Gastrocnemius medialis (tissue), 4 donors: ENCODE results near the gene DRC1. TPM values are rescaled to one million over a fixed set of nuclear protein-coding genes. Genes with fewer than 3 reads are reported as not detected.

Source experiments
- ATAC-seq, 2 donors: fragments of 150-250 bp; one replicate each; pipeline ENCODE4 v1.9.1; 2016
- DNase-seq, 2 donors: peaks; one replicate each; pipeline ENCODE4 v3.0.0-alpha.2; 2019
- H3K27ac ChIP-seq, 4 donors: fragments of 200-600 bp; sonication (generic); 1 replicate in 1 of 4; 2 replicates in 3 of 4; pipeline ENCODE4 v1.5.1; 2016 to 2018; ENCODE audit warnings: mild to moderate bottlenecking in 2 of 4, moderate library complexity in 1 of 4
- H3K27me3 ChIP-seq, 3 donors: fragments of 200-600 bp; sonication (generic) in 2 of 3; 1 replicate in 1 of 3; 2 replicates in 2 of 3; pipeline versions ENCODE4 v1.5.1 to v1.6.0; 2016 to 2019; ENCODE audit warnings: mild to moderate bottlenecking in 1 of 3, moderate library complexity in 1 of 3
- H3K36me3 ChIP-seq, 2 donors: fragments of 200-600 bp; sonication (generic) in 1 of 2; one replicate each; pipeline ENCODE4 v1.5.1; 2017 to 2018
- H3K4me1 ChIP-seq, 2 donors: fragments of 200-600 bp; sonication (generic) in 1 of 2; one replicate each; pipeline ENCODE4 v1.5.1; 2016 to 2017; ENCODE audit warnings: mild to moderate bottlenecking in 2 of 2
- H3K4me3 ChIP-seq, 4 donors: fragments of 200-600 bp; sonication (generic) in 3 of 4; 1 replicate in 1 of 4; 2 replicates in 3 of 4; pipeline ENCODE4 v1.5.1; 2016 to 2019; ENCODE audit warnings: mild to moderate bottlenecking in 2 of 4
- H3K9me3 ChIP-seq, 3 donors: fragments of 200-600 bp; sonication (generic) in 2 of 3; 1 replicate in 1 of 3; 2 replicates in 2 of 3; pipeline ENCODE4 v1.5.1; 2016 to 2019
- POLR2A ChIP-seq, 2 donors: fragments of 450-650 bp; IDR thresholded peaks; one replicate each; pipeline ENCODE4 v1.6.1; 2017; ENCODE audit warnings: antibody characterized with exemption in 2 of 2, mild to moderate bottlenecking in 2 of 2, moderate library complexity in 2 of 2
- in situ Hi-C, 4 donors: fragments of 200-750 bp; cut with MboI; loops; one replicate each; pipeline versions ENCODE4 v1.15.0 to v1.8.0; 2017; ENCODE audit warnings: low sequenced_read_pairs in 4 of 4
- intact Hi-C: fragments of 100-400 bp; cut with DNase I; formaldehyde crosslinking; loops from one replicate; pipeline ENCODE4 v1.15.1; 2023; ENCODE audit warnings: low total_unique reads
- total RNA-seq, 4 donors: library from RNA; depleted of rRNA; stranded (reverse); fragments of >200 nt; gene quantifications; one replicate each; pipeline versions ENCODE4 v1.1.0 to v1.2.3, GENCODE V29; 2016
- TF ChIP-seq, protein P1 (sequence below), 5 experiments: fragments of 450-650 bp in 3 of 5; fragments of 200-600 bp in 2 of 5; sonication (generic) in 2 of 5; IDR thresholded peaks in 4 of 5; conservative IDR thresholded peaks in 1 of 5; 1 replicate in 4 of 5; 2 replicates in 1 of 5; pipeline ENCODE4 v1.5.1; 2016 to 2019; ENCODE audit warnings: antibody characterized with exemption in 5 of 5, mild to moderate bottlenecking in 3 of 5, moderate library complexity in 3 of 5

The DRC1 gene
- total RNA-seq, 4 donors from 2014 or later, result not detected

DNA sequence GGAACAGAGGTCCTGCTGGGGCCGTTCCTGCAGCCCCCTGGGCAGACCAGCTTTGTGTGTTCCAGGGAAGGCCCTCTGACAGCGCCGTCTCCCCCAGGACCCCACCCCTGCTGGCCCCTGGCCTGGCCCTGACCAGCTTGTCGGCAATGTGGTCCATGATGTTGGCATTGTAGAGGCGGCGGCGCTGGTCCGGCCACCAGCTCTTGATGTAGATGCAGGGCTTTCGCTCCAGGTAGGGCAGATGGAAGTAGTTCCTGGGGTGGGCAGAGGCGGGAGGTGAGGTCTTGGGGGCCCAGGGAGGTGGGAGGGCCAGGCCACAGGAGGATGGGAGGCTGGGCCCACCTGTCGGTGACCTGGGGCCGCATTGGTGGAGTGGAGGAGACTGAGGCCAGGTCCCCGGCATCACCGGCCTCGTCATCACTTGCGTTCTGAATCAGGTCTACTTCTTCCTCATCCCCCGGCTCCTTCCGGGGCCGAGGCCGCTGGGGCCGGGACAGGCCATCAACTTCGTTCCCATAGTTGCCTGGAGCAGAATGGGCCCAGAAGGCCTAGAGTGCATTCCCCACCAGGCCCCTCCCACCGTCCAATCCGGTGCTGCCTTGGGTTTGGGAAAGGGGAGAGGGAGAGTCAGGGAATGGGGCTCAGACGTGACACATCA, 77.5 kb downstream of the DRC1 start:
- peaks cover 22 to 28% of the 10 kb centered on the region in 2 donors for H3K4me1 ChIP-seq
- ATAC-seq (no peak), DNase-seq (no peak)
- H3K27ac ChIP-seq, result no peak overlapping the region
- no peak overlapping the region for H3K4me3 ChIP-seq
- H3K27me3 ChIP-seq, result no peaks in the 10 kb centered on the region
- H3K9me3 ChIP-seq, result no peaks in the 10 kb centered on the region
- TF ChIP-seq, protein P1, sequence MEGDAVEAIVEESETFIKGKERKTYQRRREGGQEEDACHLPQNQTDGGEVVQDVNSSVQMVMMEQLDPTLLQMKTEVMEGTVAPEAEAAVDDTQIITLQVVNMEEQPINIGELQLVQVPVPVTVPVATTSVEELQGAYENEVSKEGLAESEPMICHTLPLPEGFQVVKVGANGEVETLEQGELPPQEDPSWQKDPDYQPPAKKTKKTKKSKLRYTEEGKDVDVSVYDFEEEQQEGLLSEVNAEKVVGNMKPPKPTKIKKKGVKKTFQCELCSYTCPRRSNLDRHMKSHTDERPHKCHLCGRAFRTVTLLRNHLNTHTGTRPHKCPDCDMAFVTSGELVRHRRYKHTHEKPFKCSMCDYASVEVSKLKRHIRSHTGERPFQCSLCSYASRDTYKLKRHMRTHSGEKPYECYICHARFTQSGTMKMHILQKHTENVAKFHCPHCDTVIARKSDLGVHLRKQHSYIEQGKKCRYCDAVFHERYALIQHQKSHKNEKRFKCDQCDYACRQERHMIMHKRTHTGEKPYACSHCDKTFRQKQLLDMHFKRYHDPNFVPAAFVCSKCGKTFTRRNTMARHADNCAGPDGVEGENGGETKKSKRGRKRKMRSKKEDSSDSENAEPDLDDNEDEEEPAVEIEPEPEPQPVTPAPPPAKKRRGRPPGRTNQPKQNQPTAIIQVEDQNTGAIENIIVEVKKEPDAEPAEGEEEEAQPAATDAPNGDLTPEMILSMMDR (IDR thresholded peaks at IDR 0.05 in 4 of 5, conservative IDR thresholded peaks at IDR 0.05 in 1 of 5), result no peak
- TF ChIP-seq POLR2A (IDR thresholded peaks at IDR 0.05), result no peak
- H3K36me3 ChIP-seq, result no peaks in the 10 kb centered on the region
- intact Hi-C loops, result no loop called here
- in situ Hi-C loops, result no loop called here

DNA sequence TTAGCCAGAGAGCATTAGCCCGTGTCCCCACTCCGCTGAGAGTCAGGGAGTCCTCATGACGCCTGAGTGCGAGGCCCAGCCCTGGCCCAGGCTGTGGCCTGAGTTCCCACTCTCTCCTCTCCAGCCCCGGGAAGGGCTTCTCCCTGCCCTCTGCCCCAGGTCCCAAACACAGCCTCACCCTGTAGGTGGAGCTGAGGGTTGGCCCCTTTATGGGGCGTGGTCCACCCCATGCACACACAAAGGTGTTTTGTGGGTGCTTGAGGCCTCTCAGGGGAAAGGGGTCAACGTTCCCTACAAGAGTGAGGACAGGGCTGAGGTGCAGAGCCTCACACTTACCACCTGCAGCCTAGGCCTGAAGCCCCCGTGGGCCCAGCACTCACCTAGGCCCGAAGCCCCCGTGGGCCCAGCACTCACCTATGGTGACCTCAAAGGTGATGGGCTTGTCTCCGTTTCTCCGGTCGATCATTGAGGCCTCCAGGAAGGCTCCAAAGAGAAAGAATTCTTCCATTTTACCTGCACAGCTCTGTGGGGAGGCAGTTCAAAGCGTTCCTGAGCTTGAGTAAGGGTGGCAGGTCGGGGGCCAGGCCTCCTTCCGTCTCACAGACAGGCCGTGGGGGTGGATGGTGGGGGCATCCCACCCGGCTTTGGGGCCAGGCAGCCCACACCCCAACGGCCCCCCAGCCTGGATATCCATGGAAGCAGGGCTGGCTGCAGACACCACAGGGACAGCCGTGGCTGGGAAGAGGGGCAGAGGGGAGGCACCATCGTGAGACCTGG, 78.3 kb downstream of the DRC1 start:
- Histone ChIP-seq H3K36me3 (no peaks in the 10 kb centered on the region), H3K4me1 (peaks cover 29 to 34% of the 10 kb centered on the region in 2 donors), H3K9me3 (no peaks in the 10 kb centered on the region), H3K27ac (no peak overlapping the region), H3K27me3 (no peaks in the 10 kb centered on the region), H3K4me3 (no peak overlapping the region)
- in situ Hi-C loops (no loop called here), intact Hi-C loops (no loop called here)
- TF ChIP-seq, protein P1 (IDR thresholded peaks at IDR 0.05 in 4 of 5, conservative IDR thresholded peaks at IDR 0.05 in 1 of 5), result no peak
- DNase-seq, result no peak
- ATAC-seq, result no peak

DNA sequence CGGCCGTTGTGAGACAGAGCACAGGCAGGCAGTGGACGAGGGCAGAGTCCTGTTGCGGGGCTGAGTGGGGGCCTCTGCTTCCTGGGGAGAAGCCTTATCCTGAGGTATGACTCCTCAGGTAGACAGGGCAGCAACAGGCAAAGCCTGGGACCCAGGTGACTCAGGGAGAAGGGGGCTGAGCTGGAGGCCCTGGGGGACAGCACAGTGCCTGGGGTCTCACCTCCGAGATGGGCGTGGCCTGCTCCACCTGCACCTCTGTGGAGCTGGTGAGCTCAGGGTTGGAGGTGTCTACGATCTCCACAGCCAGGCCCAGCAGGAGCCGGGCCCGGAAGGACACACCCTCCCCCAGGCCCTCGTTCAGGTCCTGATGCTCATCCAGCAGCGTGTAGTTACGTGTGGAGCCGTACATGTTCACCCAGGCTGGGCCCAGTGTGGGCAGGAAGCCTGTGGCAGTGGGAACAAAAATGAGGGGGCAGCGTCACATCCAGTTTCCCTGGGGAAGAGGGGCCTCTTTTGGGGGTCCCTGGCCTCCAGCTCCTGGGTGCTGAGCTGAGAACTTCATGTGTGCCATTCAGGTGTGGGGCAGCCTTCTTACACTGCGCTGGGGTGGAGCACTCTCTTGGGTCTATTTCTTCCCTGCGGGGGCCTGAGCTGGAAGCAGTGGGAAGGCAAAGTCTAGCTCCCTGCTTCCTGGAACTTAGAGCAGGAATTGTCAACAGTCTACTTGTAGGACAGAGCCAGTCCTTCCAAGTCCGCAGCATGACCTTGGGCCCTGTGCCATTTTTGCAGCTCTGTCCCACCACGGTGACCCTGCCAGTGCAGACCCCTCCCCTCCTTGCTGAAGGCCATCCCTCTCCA, 79.1 kb downstream of the DRC1 start:
- TF ChIP-seq POLR2A (IDR thresholded peaks at IDR 0.05), result no peak
- TF ChIP-seq, protein P1 (IDR thresholded peaks at IDR 0.05 in 4 of 5, conservative IDR thresholded peaks at IDR 0.05 in 1 of 5), result no peak
- no peak for DNase-seq
- H3K27ac ChIP-seq, result no peak overlapping the region
- in situ Hi-C loops, result no loop called here
- H3K9me3 ChIP-seq, result no peaks in the 10 kb centered on the region
- intact Hi-C loops, result no loop called here
- no peak for ATAC-seq
- no peaks in the 10 kb centered on the region for H3K27me3 ChIP-seq
- no peaks in the 10 kb centered on the region for H3K36me3 ChIP-seq
- H3K4me3 ChIP-seq, result no peak overlapping the region
- peaks cover 30 to 34% of the 10 kb centered on the region in 2 donors for H3K4me1 ChIP-seq

DNA sequence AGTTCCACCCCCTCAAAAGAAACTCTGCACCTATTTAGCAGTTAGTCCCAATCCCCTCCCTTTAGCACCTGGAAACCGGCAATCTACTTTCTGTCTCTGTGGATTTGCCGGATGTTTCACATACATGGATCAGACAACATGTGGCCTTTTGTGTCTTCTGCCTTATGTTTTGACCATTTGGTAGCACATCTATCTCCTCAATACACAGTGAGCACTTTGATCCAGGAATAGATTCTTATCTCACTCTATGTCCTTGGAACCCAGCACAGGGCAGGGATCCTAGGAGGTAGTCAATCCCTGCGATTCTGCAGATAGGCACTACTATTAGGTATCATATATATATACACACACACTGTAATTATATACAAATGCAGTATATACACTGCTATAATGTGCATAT, 80.0 kb downstream of the DRC1 start:
- peak overlapping the region in 1 of 4 donors; percentile 35 for H3K27ac ChIP-seq
- ATAC-seq, result no peak
- H3K27me3 ChIP-seq, result no peaks in the 10 kb centered on the region
- H3K36me3 ChIP-seq, result no peaks in the 10 kb centered on the region
- intact Hi-C loops, result no loop called here
- no peak for DNase-seq
- H3K4me1 ChIP-seq, result peaks cover 30 to 34% of the 10 kb centered on the region in 2 donors
- no peak for TF ChIP-seq POLR2A (IDR thresholded peaks at IDR 0.05)
- TF ChIP-seq, protein P1 (IDR thresholded peaks at IDR 0.05 in 4 of 5, conservative IDR thresholded peaks at IDR 0.05 in 1 of 5), result no peak
- no peaks in the 10 kb centered on the region for H3K9me3 ChIP-seq
- in situ Hi-C loops, result no loop called here
- H3K4me3 ChIP-seq, result no peak overlapping the region
